Measurements from ENCODE around the gene EDA. TPM values are rescaled to one million over a fixed set of nuclear protein-coding genes. Genes with fewer than 3 reads are reported as not detected.

Gene EDA
- total RNA-seq, 2 experiments from 2014 or later: 4.2 to 5.1 TPM

GRCh38 chrX:69884210-69884609, 268.3 kb downstream of the EDA start:
- Mint-ChIP-seq H3K9me3 (peaks cover 13% of the 10 kb centered on the region), H3K27ac (no peak overlapping the region), H3K4me3 (no peak overlapping the region), H3K27me3 (ENCODE audit: low read depth) (no peaks in the 10 kb centered on the region), H3K36me3 (ENCODE audit: low read depth) (peaks cover 5% of the 10 kb centered on the region), H3K4me1 (ENCODE audit: low read depth) (no peaks in the 10 kb centered on the region)
- DNase-seq: no peak
- CTCF ChIA-PET: no interaction called here
- intact Hi-C loops (cut with micrococcal nuclease): no loop called here

- no peaks in the 10 kb centered on the region for H3K4me1 Mint-ChIP-seq (ENCODE audit: low read depth)
- H3K36me3 Mint-ChIP-seq (ENCODE audit: low read depth): no peaks in the 10 kb centered on the region
- no peaks in the 10 kb centered on the region for H3K27me3 Mint-ChIP-seq (ENCODE audit: low read depth)
Measured at GRCh38 chrX:69896046-69896445, 280.1 kb downstream of the EDA start.

GRCh38 chrX:69900491-69900890, 284.6 kb downstream of the EDA start:
- Mint-ChIP-seq H3K27me3 (ENCODE audit: low read depth) (no peaks in the 10 kb centered on the region), H3K4me1 (ENCODE audit: low read depth) (no peaks in the 10 kb centered on the region), H3K27ac (no peak overlapping the region), H3K9me3 (no peaks in the 10 kb centered on the region), H3K36me3 (ENCODE audit: low read depth) (no peaks in the 10 kb centered on the region), H3K4me3 (no peak overlapping the region)
- intact Hi-C loops (cut with micrococcal nuclease): no loop called here
- CTCF ChIA-PET: interaction anchor here (0.6 kb wide), 1 partner anchor 416 kb away, joined by 3 read pairs; no protein-coding TSS in a partner anchor
- no peak for DNase-seq

More at GRCh38 chrX:69896046-69896445, 280.1 kb downstream of the EDA start:
- CTCF ChIA-PET: no interaction called here
- no peak for DNase-seq
- intact Hi-C loops (cut with micrococcal nuclease): no loop called here
- Mint-ChIP-seq H3K27ac (no peak overlapping the region), H3K4me3 (no peak overlapping the region), H3K9me3 (no peaks in the 10 kb centered on the region)

GRCh38 chrX:69906447-69906846, 290.5 kb downstream of the EDA start:
- Mint-ChIP-seq H3K36me3 (ENCODE audit: low read depth) (no peaks in the 10 kb centered on the region), H3K27me3 (ENCODE audit: low read depth) (no peaks in the 10 kb centered on the region), H3K9me3 (no peaks in the 10 kb centered on the region), H3K27ac (no peak overlapping the region), H3K4me3 (no peak overlapping the region), H3K4me1 (ENCODE audit: low read depth) (peaks cover 2% of the 10 kb centered on the region)
- DNase-seq: no peak
- CTCF ChIA-PET: no interaction called here
- intact Hi-C loops (cut with micrococcal nuclease): no loop called here

GRCh38 chrX:69914781-69915180, 298.9 kb downstream of the EDA start:
- Mint-ChIP-seq H3K27me3 (ENCODE audit: low read depth) (no peaks in the 10 kb centered on the region), H3K4me1 (ENCODE audit: low read depth) (no peaks in the 10 kb centered on the region), H3K9me3 (peaks cover 3% of the 10 kb centered on the region), H3K4me3 (no peak overlapping the region), H3K36me3 (ENCODE audit: low read depth) (no peaks in the 10 kb centered on the region), H3K27ac (no peak overlapping the region)
- DNase-seq: no peak
- intact Hi-C loops (cut with micrococcal nuclease): no loop called here
- CTCF ChIA-PET: no interaction called here

- H3K27me3 Mint-ChIP-seq (ENCODE audit: low read depth): no peaks in the 10 kb centered on the region
- H3K9me3 Mint-ChIP-seq: peaks cover under 1% of the 10 kb centered on the region
- no peaks in the 10 kb centered on the region for H3K36me3 Mint-ChIP-seq (ENCODE audit: low read depth)
- CTCF ChIA-PET: no interaction called here
- intact Hi-C loops (cut with micrococcal nuclease): no loop called here
- H3K27ac Mint-ChIP-seq: no peak overlapping the region
- H3K4me1 Mint-ChIP-seq (ENCODE audit: low read depth): no peaks in the 10 kb centered on the region
- no peak overlapping the region for H3K4me3 Mint-ChIP-seq
- no peak for DNase-seq
Measured at GRCh38 chrX:69919749-69920148, 303.8 kb downstream of the EDA start.

- CTCF ChIA-PET: no interaction called here
- H3K9me3 Mint-ChIP-seq: peaks cover 1% of the 10 kb centered on the region
Measured at GRCh38 chrX:69932323-69932722, 316.4 kb downstream of the EDA start.

GRCh38 chrX:69948276-69948797, 332.4 kb downstream of the EDA start:
- intact Hi-C loops (cut with micrococcal nuclease): no loop called here
- Mint-ChIP-seq H3K27ac (no peak overlapping the region), H3K4me3 (no peak overlapping the region), H3K4me1 (ENCODE audit: low read depth) (no peaks in the 10 kb centered on the region), H3K27me3 (ENCODE audit: low read depth) (no peaks in the 10 kb centered on the region), H3K36me3 (ENCODE audit: low read depth) (no peaks in the 10 kb centered on the region), H3K9me3 (peaks cover 2% of the 10 kb centered on the region)
- no peak for DNase-seq
- CTCF ChIA-PET: no interaction called here

More at GRCh38 chrX:69932323-69932722, 316.4 kb downstream of the EDA start:
- H3K4me3 Mint-ChIP-seq: no peak overlapping the region
- H3K4me1 Mint-ChIP-seq (ENCODE audit: low read depth): no peaks in the 10 kb centered on the region
- peaks cover 3% of the 10 kb centered on the region for H3K36me3 Mint-ChIP-seq (ENCODE audit: low read depth)
- intact Hi-C loops (cut with micrococcal nuclease): no loop called here
- no peaks in the 10 kb centered on the region for H3K27me3 Mint-ChIP-seq (ENCODE audit: low read depth)
- DNase-seq: no peak
- no peak overlapping the region for H3K27ac Mint-ChIP-seq

- Mint-ChIP-seq H3K27me3 (ENCODE audit: low read depth) (no peaks in the 10 kb centered on the region), H3K9me3 (no peaks in the 10 kb centered on the region), H3K4me3 (no peak overlapping the region), H3K4me1 (ENCODE audit: low read depth) (no peaks in the 10 kb centered on the region), H3K36me3 (ENCODE audit: low read depth) (no peaks in the 10 kb centered on the region), H3K27ac (no peak overlapping the region)
- CTCF ChIA-PET: no interaction called here
- DNase-seq: no peak
- intact Hi-C loops (cut with micrococcal nuclease): no loop called here
Measured at GRCh38 chrX:69951753-69952152, 335.8 kb downstream of the EDA start.

GRCh38 chrX:69959712-69960111, 343.8 kb downstream of the EDA start:
- Mint-ChIP-seq H3K27ac (no peak overlapping the region), H3K4me3 (no peak overlapping the region), H3K27me3 (ENCODE audit: low read depth) (no peaks in the 10 kb centered on the region), H3K9me3 (no peaks in the 10 kb centered on the region), H3K36me3 (ENCODE audit: low read depth) (peaks cover 3% of the 10 kb centered on the region), H3K4me1 (ENCODE audit: low read depth) (peaks cover 6% of the 10 kb centered on the region)
- CTCF ChIA-PET: no interaction called here
- DNase-seq: no peak
- intact Hi-C loops (cut with micrococcal nuclease): no loop called here

- Mint-ChIP-seq H3K27ac (no peak overlapping the region), H3K27me3 (ENCODE audit: low read depth) (no peaks in the 10 kb centered on the region), H3K4me1 (ENCODE audit: low read depth) (peaks cover 6% of the 10 kb centered on the region), H3K36me3 (ENCODE audit: low read depth) (peaks cover 3% of the 10 kb centered on the region), H3K4me3 (no peak overlapping the region), H3K9me3 (no peaks in the 10 kb centered on the region)
- no peak for DNase-seq
- CTCF ChIA-PET: no interaction called here
- intact Hi-C loops (cut with micrococcal nuclease): no loop called here
Measured at GRCh38 chrX:69961365-69962072, 345.6 kb downstream of the EDA start.

GRCh38 chrX:69968950-69969349, 353.0 kb downstream of the EDA start:
- no peaks in the 10 kb centered on the region for H3K36me3 Mint-ChIP-seq (ENCODE audit: low read depth)

GRCh38 chrX:69969460-69969859, 353.5 kb downstream of the EDA start:
- DNase-seq: no peak
- no peak overlapping the region for H3K27ac Mint-ChIP-seq
- no peaks in the 10 kb centered on the region for H3K4me1 Mint-ChIP-seq (ENCODE audit: low read depth)
- CTCF ChIA-PET: no interaction called here
- no peaks in the 10 kb centered on the region for H3K9me3 Mint-ChIP-seq
- H3K36me3 Mint-ChIP-seq (ENCODE audit: low read depth): no peaks in the 10 kb centered on the region
- no peaks in the 10 kb centered on the region for H3K27me3 Mint-ChIP-seq (ENCODE audit: low read depth)
- H3K4me3 Mint-ChIP-seq: no peak overlapping the region
- intact Hi-C loops (cut with micrococcal nuclease): no loop called here

More at GRCh38 chrX:69968950-69969349, 353.0 kb downstream of the EDA start:
- Mint-ChIP-seq H3K27me3 (ENCODE audit: low read depth) (no peaks in the 10 kb centered on the region), H3K27ac (no peak overlapping the region), H3K9me3 (no peaks in the 10 kb centered on the region), H3K4me1 (ENCODE audit: low read depth) (no peaks in the 10 kb centered on the region), H3K4me3 (no peak overlapping the region)
- intact Hi-C loops (cut with micrococcal nuclease): no loop called here
- no peak for DNase-seq
- CTCF ChIA-PET: no interaction called here

All from activated naive CD4-positive, alpha-beta T cell treated with anti-CD3 and anti-CD28 coated beads for 36 hours (primary cell).